ENCODE results near the gene SH3GL1. TPM values are rescaled to one million over a fixed set of nuclear protein-coding genes. Genes with fewer than 3 reads are reported as not detected.

SH3GL1 gene
- total RNA-seq, 2 experiments from 2014 or later: 33.2 to 38.9 TPM

DNA sequence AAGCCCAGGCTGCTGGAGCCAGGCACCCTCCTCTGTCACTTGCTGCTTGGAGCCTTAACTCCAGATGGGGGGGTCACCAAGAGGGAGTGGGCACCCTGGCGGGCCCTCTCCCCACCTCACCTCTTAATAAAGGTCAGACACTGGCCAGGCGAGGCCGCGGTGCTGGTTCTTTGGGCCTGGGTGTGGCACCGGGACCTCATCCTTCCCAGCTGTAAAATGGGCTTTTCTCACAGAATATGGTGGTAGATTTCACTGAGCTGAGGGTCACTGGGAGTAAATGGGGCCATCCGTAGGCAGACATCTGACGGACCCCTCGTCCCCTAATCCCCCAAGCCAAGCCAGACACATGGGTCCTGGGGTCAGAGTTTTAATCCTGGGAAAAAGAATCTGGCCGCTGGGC is 76.7 kb downstream of the SH3GL1 start:
- peaks cover 8% of the 10 kb centered on the region for H3K4me1 ChIP-seq (ENCODE audit: insufficient read depth, low read length, poor library complexity, severe bottlenecking)
- H3K27ac ChIP-seq (ENCODE audit: low read depth, low read length, poor library complexity, severe bottlenecking): no peak overlapping the region
- 0 out of 2 replicates have a peak, but pooled peaks cover 8% of the 10 kb centered on the region for H3K9me3 ChIP-seq (ENCODE audit: low read length)
- no peaks in the 10 kb centered on the region for H3K36me3 ChIP-seq (ENCODE audit: insufficient read depth, low read length)
- no peaks in the 10 kb centered on the region for H3K9me2 ChIP-seq (ENCODE audit: insufficient read depth, low read length)
- H2AFZ ChIP-seq (ENCODE audit: low read length): no peak overlapping the region
- no TSS peak for BruUV-seq (replicated peaks)
- no peaks in the 10 kb centered on the region for H3K79me2 ChIP-seq (ENCODE audit: insufficient read depth, low read depth, low read length)
- ChIA-PET POLR2A (no interaction called here), CTCF (ENCODE audit: unreplicated experiment) (no interaction called here)
- no peak overlapping the region for H3K4me3 ChIP-seq (ENCODE audit: low read depth, low read length, poor library complexity, severe bottlenecking)
- no peak for DNase-seq (ENCODE audit: low spot score)
- TF ChIP-seq EZH2phosphoT487 (IDR thresholded peaks at IDR 0.05; ENCODE audit: borderline replicate concordance, low read depth, low read length): no peak
- TF ChIP-seq, protein P1, sequence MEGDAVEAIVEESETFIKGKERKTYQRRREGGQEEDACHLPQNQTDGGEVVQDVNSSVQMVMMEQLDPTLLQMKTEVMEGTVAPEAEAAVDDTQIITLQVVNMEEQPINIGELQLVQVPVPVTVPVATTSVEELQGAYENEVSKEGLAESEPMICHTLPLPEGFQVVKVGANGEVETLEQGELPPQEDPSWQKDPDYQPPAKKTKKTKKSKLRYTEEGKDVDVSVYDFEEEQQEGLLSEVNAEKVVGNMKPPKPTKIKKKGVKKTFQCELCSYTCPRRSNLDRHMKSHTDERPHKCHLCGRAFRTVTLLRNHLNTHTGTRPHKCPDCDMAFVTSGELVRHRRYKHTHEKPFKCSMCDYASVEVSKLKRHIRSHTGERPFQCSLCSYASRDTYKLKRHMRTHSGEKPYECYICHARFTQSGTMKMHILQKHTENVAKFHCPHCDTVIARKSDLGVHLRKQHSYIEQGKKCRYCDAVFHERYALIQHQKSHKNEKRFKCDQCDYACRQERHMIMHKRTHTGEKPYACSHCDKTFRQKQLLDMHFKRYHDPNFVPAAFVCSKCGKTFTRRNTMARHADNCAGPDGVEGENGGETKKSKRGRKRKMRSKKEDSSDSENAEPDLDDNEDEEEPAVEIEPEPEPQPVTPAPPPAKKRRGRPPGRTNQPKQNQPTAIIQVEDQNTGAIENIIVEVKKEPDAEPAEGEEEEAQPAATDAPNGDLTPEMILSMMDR (conservative IDR thresholded peaks at IDR 0.05; ENCODE audit: low read length): no peak
- intact Hi-C loops (cut with micrococcal nuclease; ENCODE audit: unreplicated experiment): no loop called here
- no peak overlapping the region for H3K4me2 ChIP-seq (ENCODE audit: low read length)
- H4K20me1 ChIP-seq (ENCODE audit: insufficient read depth, low read length): no peaks in the 10 kb centered on the region

DNA sequence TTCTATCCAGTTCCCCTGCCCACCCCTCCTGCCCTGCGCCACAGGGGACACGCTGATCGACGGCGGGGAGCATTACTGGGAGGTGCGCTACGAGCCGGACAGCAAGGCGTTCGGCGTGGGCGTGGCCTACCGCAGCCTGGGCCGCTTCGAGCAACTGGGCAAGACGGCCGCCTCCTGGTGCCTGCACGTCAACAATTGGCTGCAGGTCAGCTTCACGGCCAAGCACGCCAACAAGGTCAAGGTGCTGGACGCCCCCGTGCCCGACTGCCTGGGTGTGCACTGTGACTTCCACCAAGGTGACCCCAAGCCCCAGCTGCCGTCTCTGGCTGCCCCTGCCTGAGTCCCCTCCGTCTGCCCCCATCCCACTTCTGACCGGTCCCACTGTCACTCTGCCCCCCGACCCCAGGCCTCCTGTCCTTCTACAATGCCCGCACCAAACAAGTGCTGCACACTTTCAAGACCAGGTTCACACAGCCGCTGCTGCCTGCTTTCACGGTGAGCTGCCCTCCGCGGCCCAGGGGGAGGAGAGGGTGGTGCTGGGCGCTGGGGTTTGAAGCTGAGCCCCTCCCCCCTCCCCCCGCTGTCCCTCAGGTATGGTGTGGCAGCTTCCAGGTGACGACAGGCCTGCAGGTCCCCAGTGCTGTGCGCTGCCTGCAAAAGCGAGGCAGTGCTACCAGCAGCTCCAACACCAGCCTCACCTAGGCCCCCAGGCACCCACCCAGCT is 77.2 kb downstream of the SH3GL1 start:
- no peak for TF ChIP-seq EZH2phosphoT487 (IDR thresholded peaks at IDR 0.05; ENCODE audit: borderline replicate concordance, low read depth, low read length)
- TF ChIP-seq, protein P1 (conservative IDR thresholded peaks at IDR 0.05; ENCODE audit: low read length): no peak
- intact Hi-C loops (cut with micrococcal nuclease; ENCODE audit: unreplicated experiment): no loop called here
- POLR2A ChIA-PET: no interaction called here
- Histone ChIP-seq H3K4me2 (ENCODE audit: low read length) (no peak overlapping the region), H3K79me2 (ENCODE audit: insufficient read depth, low read depth, low read length) (no peaks in the 10 kb centered on the region), H3K9me3 (ENCODE audit: low read length) (0 out of 2 replicates have a peak, but pooled peaks cover 8% of the 10 kb centered on the region), H4K20me1 (ENCODE audit: insufficient read depth, low read length) (no peaks in the 10 kb centered on the region), H3K4me1 (ENCODE audit: insufficient read depth, low read length, poor library complexity, severe bottlenecking) (peaks cover 8% of the 10 kb centered on the region), H3K9me2 (ENCODE audit: insufficient read depth, low read length) (no peaks in the 10 kb centered on the region), H3K36me3 (ENCODE audit: insufficient read depth, low read length) (no peaks in the 10 kb centered on the region), H2AFZ (ENCODE audit: low read length) (no peak overlapping the region), H3K27ac (ENCODE audit: low read depth, low read length, poor library complexity, severe bottlenecking) (no peak overlapping the region), H3K4me3 (ENCODE audit: low read depth, low read length, poor library complexity, severe bottlenecking) (no peak overlapping the region)
- CTCF ChIA-PET (ENCODE audit: unreplicated experiment): no interaction called here
- BruUV-seq (replicated peaks): no TSS peak
- no peak for DNase-seq (ENCODE audit: low spot score)

DNA sequence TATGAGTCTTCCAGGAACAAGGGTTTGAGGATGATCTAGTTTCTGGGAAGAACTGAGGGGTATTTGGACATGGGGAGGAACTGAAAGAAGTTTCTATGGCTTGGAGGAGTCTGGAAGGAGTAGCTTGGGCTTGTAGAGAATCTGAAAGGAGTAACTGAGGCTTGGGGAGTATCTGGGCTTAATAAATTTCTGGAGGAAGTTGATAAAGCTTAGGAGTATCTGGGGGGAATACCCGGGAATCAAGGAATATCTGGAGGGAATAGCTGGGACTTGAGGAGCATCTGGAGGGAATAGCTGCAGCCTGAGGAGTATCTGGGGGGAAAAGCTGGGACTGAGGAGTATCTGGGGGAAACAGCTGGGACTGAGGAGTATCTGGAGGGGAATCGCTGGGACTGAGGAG is 79.9 kb downstream of the SH3GL1 start:
- BruUV-seq (replicated peaks): no TSS peak
- H3K4me3 ChIP-seq (ENCODE audit: low read depth, low read length, poor library complexity, severe bottlenecking): no peak overlapping the region
- DNase-seq (ENCODE audit: low spot score): no peak
- H4K20me1 ChIP-seq (ENCODE audit: insufficient read depth, low read length): no peaks in the 10 kb centered on the region
- no peak overlapping the region for H2AFZ ChIP-seq (ENCODE audit: low read length)
- H3K4me2 ChIP-seq (ENCODE audit: low read length): no peak overlapping the region
- H3K36me3 ChIP-seq (ENCODE audit: insufficient read depth, low read length): no peaks in the 10 kb centered on the region
- ChIA-PET POLR2A (interaction anchor here (1.1 to 1.7 kb wide), 2 partner anchors 13 to 22 kb away, joined by 4 to 5 read pairs; partner anchors contain the start of gene MPND), CTCF (ENCODE audit: unreplicated experiment) (no interaction called here)
- H3K79me2 ChIP-seq (ENCODE audit: insufficient read depth, low read depth, low read length): no peaks in the 10 kb centered on the region
- no peak overlapping the region for H3K27ac ChIP-seq (ENCODE audit: low read depth, low read length, poor library complexity, severe bottlenecking)
- H3K9me2 ChIP-seq (ENCODE audit: insufficient read depth, low read length): no peaks in the 10 kb centered on the region
- H3K9me3 ChIP-seq (ENCODE audit: low read length): 0 out of 2 replicates have a peak, but pooled peaks cover 8% of the 10 kb centered on the region
- intact Hi-C loops (cut with micrococcal nuclease; ENCODE audit: unreplicated experiment): no loop called here
- TF ChIP-seq, protein P1 (conservative IDR thresholded peaks at IDR 0.05; ENCODE audit: low read length): no peak
- no peak for TF ChIP-seq EZH2phosphoT487 (IDR thresholded peaks at IDR 0.05; ENCODE audit: borderline replicate concordance, low read depth, low read length)
- H3K4me1 ChIP-seq (ENCODE audit: insufficient read depth, low read length, poor library complexity, severe bottlenecking): no peaks in the 10 kb centered on the region

Data from OCI-LY7 (cell line).